Ishikawa (cell line): ENCODE measurements around the gene PLXDC2.

Experiments
- CREB1 ChIP-seq: IDR thresholded peaks from 2 replicates; pipeline ENCODE4 v1.6.1; 2012; ENCODE audit warnings: low read depth
- FOXM1 ChIP-seq: IDR thresholded peaks from 2 replicates; pipeline ENCODE4 v1.6.1; 2012; ENCODE audit warnings: low read depth, borderline replicate concordance
- MAX ChIP-seq: IDR thresholded peaks from 2 replicates; pipeline ENCODE4 v1.6.1; 2012
- RAD21 ChIP-seq: IDR thresholded peaks from 2 replicates; pipeline ENCODE4 v1.6.1; 2012; ENCODE audit warnings: low read depth
- TAF1 ChIP-seq: IDR thresholded peaks from 2 replicates; pipeline ENCODE4 v1.6.1; 2012; ENCODE audit warnings: low read depth, mild to moderate bottlenecking
- TCF12 ChIP-seq: IDR thresholded peaks from 2 replicates; pipeline ENCODE4 v1.6.1; 2012; ENCODE audit warnings: low read depth
- TEAD4 ChIP-seq: IDR thresholded peaks from 2 replicates; pipeline ENCODE4 v1.6.1; 2012
- YY1 ChIP-seq: IDR thresholded peaks from 2 replicates; pipeline ENCODE4 v1.6.1; 2012; ENCODE audit warnings: low read depth
- TF ChIP-seq, protein P1 (sequence below): IDR thresholded peaks from 2 replicates; pipeline ENCODE4 v1.6.1; 2012; ENCODE audit warnings: low read depth, mild to moderate bottlenecking

DNA sequence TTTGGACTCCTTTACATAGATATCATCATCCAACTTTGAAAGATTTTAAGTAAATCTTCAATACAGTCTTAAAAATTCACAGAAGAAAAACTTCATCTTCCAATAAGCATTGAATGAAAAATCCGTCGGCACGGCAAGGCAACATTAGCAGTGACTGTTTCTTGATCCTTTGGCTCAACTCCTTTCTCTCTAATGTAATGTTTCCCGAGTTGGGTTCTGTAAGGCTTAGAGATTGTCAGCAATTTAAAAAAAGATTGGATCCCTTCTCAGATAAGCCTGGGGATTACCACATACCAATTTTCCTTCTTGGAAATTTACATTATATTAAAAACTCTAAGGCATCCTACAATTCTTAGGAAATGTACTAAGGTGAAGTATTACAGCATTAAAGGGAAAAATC, 291.8 kb downstream of the PLXDC2 start:
- TF ChIP-seq FOXM1 (no peak), RAD21 (no peak), TCF12 (no peak), CREB1 (no peak), MAX (no peak), TEAD4 (no peak), YY1 (no peak), TAF1 (no peak)
- TF ChIP-seq, protein P1, sequence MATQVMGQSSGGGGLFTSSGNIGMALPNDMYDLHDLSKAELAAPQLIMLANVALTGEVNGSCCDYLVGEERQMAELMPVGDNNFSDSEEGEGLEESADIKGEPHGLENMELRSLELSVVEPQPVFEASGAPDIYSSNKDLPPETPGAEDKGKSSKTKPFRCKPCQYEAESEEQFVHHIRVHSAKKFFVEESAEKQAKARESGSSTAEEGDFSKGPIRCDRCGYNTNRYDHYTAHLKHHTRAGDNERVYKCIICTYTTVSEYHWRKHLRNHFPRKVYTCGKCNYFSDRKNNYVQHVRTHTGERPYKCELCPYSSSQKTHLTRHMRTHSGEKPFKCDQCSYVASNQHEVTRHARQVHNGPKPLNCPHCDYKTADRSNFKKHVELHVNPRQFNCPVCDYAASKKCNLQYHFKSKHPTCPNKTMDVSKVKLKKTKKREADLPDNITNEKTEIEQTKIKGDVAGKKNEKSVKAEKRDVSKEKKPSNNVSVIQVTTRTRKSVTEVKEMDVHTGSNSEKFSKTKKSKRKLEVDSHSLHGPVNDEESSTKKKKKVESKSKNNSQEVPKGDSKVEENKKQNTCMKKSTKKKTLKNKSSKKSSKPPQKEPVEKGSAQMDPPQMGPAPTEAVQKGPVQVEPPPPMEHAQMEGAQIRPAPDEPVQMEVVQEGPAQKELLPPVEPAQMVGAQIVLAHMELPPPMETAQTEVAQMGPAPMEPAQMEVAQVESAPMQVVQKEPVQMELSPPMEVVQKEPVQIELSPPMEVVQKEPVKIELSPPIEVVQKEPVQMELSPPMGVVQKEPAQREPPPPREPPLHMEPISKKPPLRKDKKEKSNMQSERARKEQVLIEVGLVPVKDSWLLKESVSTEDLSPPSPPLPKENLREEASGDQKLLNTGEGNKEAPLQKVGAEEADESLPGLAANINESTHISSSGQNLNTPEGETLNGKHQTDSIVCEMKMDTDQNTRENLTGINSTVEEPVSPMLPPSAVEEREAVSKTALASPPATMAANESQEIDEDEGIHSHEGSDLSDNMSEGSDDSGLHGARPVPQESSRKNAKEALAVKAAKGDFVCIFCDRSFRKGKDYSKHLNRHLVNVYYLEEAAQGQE: no peak
